Activated CD4-positive, alpha-beta T cell treated with anti-CD3 and anti-CD28 coated beads for 36 hours (primary cell): ENCODE results near the gene KCNN3. TPM values are rescaled to one million over a fixed set of nuclear protein-coding genes. Genes with fewer than 3 reads are reported as not detected.

Source experiments
- ATAC-seq: fragments of 200-7000 bp; cut with Tn5 transposase; one replicate; pipeline ENCODE4 v1.10.0; 2021; ENCODE audit warnings: mild to moderate bottlenecking, moderate library complexity
- CTCF ChIA-PET: fragments of 350-600 bp; sonication (Branson Sonifier 250); formaldehyde crosslinking; loops from one replicate; lab custom pipeline; 2021; ENCODE audit warnings: antibody characterized with exemption; lab: Charles Lee
- POLR2A ChIA-PET: fragments of 350-600 bp; sonication (Branson Sonifier 250); formaldehyde crosslinking; loops from one replicate; lab custom pipeline; 2021; ENCODE audit warnings: antibody characterized with exemption, inconsistent platforms; lab: Charles Lee
- DNase-seq: peaks from one replicate; pipeline ENCODE4 v3.0.0-alpha.2; 2020
- H3K27ac Mint-ChIP-seq: one replicate; pipeline ENCODE4 v1.8.0; 2021; ENCODE audit warnings: mixed read lengths
- H3K27me3 Mint-ChIP-seq: one replicate; pipeline ENCODE4 v1.8.0; 2021; ENCODE audit warnings: mixed read lengths
- H3K36me3 Mint-ChIP-seq: one replicate; pipeline ENCODE4 v1.8.0; 2021; ENCODE audit warnings: low read depth, mixed read lengths
- H3K4me1 Mint-ChIP-seq: one replicate; pipeline ENCODE4 v1.8.0; 2021; ENCODE audit warnings: mixed read lengths
- H3K4me3 Mint-ChIP-seq: one replicate; pipeline ENCODE4 v1.8.0; 2021; ENCODE audit warnings: mild to moderate bottlenecking, moderate library complexity, mixed read lengths
- H3K9me3 Mint-ChIP-seq: one replicate; pipeline ENCODE4 v1.8.0; 2021; ENCODE audit warnings: low read depth, mixed read lengths
- intact Hi-C, 2 experiments: fragments of 100-400 bp; cut with DNase I in 1 of 2; cut with micrococcal nuclease in 1 of 2; formaldehyde crosslinking; loops; one replicate each; pipeline versions ENCODE4 v1.14.2 to v1.15.1; 2022 to 2024; cut with DNase I, micrococcal nuclease
- total RNA-seq, 2 experiments: library from RNA; stranded (reverse); gene quantifications; one replicate each; pipeline ENCODE4 v1.2.3, GENCODE V29; 2021

KCNN3 gene
- total RNA-seq, 2 experiments from 2014 or later = 0.18 to 0.25 TPM

- ATAC-seq (no peak), DNase-seq (no peak)
- intact Hi-C loops = loop anchor here in 1 of 2 experiments (5.0 kb wide), 1 partner anchor 103 kb away; no protein-coding TSS in a partner anchor
- peaks cover 13% of the 10 kb centered on the region for H3K4me1 Mint-ChIP-seq
- ChIA-PET CTCF (interaction anchor here (1.2 to 1.3 kb wide), 3 partner anchors 8 to 14 kb away, joined by 4 to 7 read pairs (median 5); no protein-coding TSS in a partner anchor), POLR2A (no interaction called here)
- no peaks in the 10 kb centered on the region for H3K27me3 Mint-ChIP-seq
- H3K36me3 Mint-ChIP-seq = no peaks in the 10 kb centered on the region
- no peak overlapping the region for H3K27ac Mint-ChIP-seq
- H3K9me3 Mint-ChIP-seq = peaks cover 5% of the 10 kb centered on the region
- no peak overlapping the region for H3K4me3 Mint-ChIP-seq
Observed at GRCh38 chr1:154774175-154774855, 95.8 kb downstream of the KCNN3 start.

GRCh38 chr1:154773551-154773950 lies 96.5 kb downstream of the KCNN3 start:
- Mint-ChIP-seq H3K27ac (no peak overlapping the region), H3K36me3 (no peaks in the 10 kb centered on the region), H3K9me3 (no peaks in the 10 kb centered on the region), H3K4me1 (peaks cover 13% of the 10 kb centered on the region), H3K27me3 (no peaks in the 10 kb centered on the region), H3K4me3 (no peak overlapping the region)
- POLR2A ChIA-PET = no interaction called here
- CTCF ChIA-PET = interaction anchor here (0.7 to 1.2 kb wide), 3 partner anchors 14 to 225 kb away, joined by 3 to 4 read pairs (median 4); no protein-coding TSS in a partner anchor
- ATAC-seq (no peak), DNase-seq (no peak)
- intact Hi-C loops = loop anchor here in 1 of 2 experiments (5.0 kb wide), 1 partner anchor 104 kb away; no protein-coding TSS in a partner anchor

- Mint-ChIP-seq H3K27me3 (no peaks in the 10 kb centered on the region), H3K36me3 (no peaks in the 10 kb centered on the region), H3K27ac (no peak overlapping the region), H3K4me1 (peaks cover 13% of the 10 kb centered on the region), H3K4me3 (no peak overlapping the region), H3K9me3 (no peaks in the 10 kb centered on the region)
- ChIA-PET CTCF (interaction anchor here (0.7 kb wide), 2 partner anchors 103 to 226 kb away, joined by 3 to 4 read pairs; no protein-coding TSS in a partner anchor), POLR2A (no interaction called here)
- intact Hi-C loops = loop anchor here (1.0 to 5.0 kb wide), 2 partner anchors 104 to 105 kb away; no protein-coding TSS in a partner anchor
- peak; percentile 62 for DNase-seq
- peak; percentile 46 for ATAC-seq
Observed at GRCh38 chr1:154772606-154773506, 97.2 kb downstream of the KCNN3 start.

- no peaks in the 10 kb centered on the region for H3K9me3 Mint-ChIP-seq
- ATAC-seq (no peak), DNase-seq (no peak)
- no peak overlapping the region for H3K27ac Mint-ChIP-seq
- H3K4me1 Mint-ChIP-seq = peaks cover 10% of the 10 kb centered on the region
- no peak overlapping the region for H3K4me3 Mint-ChIP-seq
- H3K27me3 Mint-ChIP-seq = no peaks in the 10 kb centered on the region
- intact Hi-C loops = loop anchor here (1.0 to 5.0 kb wide), 2 partner anchors 105 to 106 kb away; no protein-coding TSS in a partner anchor
- ChIA-PET CTCF (interaction anchor here (0.6 kb wide), 1 partner anchor 48 kb away, joined by 3 read pairs; no protein-coding TSS in a partner anchor), POLR2A (no interaction called here)
- no peaks in the 10 kb centered on the region for H3K36me3 Mint-ChIP-seq
Observed at GRCh38 chr1:154772056-154772455, 98.0 kb downstream of the KCNN3 start.

GRCh38 chr1:154770897-154771594 lies 99.0 kb downstream of the KCNN3 start:
- ATAC-seq = no peak
- H3K9me3 Mint-ChIP-seq = no peaks in the 10 kb centered on the region
- DNase-seq = no peak

GRCh38 chr1:154769193-154769895 lies 100.7 kb downstream of the KCNN3 start:
- ChIA-PET POLR2A (no interaction called here), CTCF (interaction anchor here (1.2 to 2.1 kb wide), 3 partner anchors 8 to 109 kb away, joined by 3 to 9 read pairs (median 4); no protein-coding TSS in a partner anchor)
- ATAC-seq (no peak), DNase-seq (no peak)
- Mint-ChIP-seq H3K27me3 (no peaks in the 10 kb centered on the region), H3K4me1 (peaks cover 8% of the 10 kb centered on the region), H3K9me3 (no peaks in the 10 kb centered on the region), H3K27ac (no peak overlapping the region), H3K36me3 (no peaks in the 10 kb centered on the region), H3K4me3 (no peak overlapping the region)
- intact Hi-C loops = no loop called here

More at GRCh38 chr1:154770897-154771594, 99.0 kb downstream of the KCNN3 start:
- peaks cover 8% of the 10 kb centered on the region for H3K4me1 Mint-ChIP-seq
- no peak overlapping the region for H3K4me3 Mint-ChIP-seq
- ChIA-PET CTCF (interaction anchor here (1.2 kb wide), 1 partner anchor 107 kb away, joined by 3 read pairs; no protein-coding TSS in a partner anchor), POLR2A (no interaction called here)
- H3K27ac Mint-ChIP-seq = no peak overlapping the region
- intact Hi-C loops = loop anchor here in 1 of 2 experiments (5.0 kb wide), 1 partner anchor 106 kb away; no protein-coding TSS in a partner anchor
- H3K27me3 Mint-ChIP-seq = no peaks in the 10 kb centered on the region
- no peaks in the 10 kb centered on the region for H3K36me3 Mint-ChIP-seq

GRCh38 chr1:154768456-154769125 lies 101.5 kb downstream of the KCNN3 start:
- Mint-ChIP-seq H3K27me3 (no peaks in the 10 kb centered on the region), H3K9me3 (no peaks in the 10 kb centered on the region), H3K36me3 (no peaks in the 10 kb centered on the region), H3K4me3 (no peak overlapping the region), H3K27ac (no peak overlapping the region), H3K4me1 (peaks cover 8% of the 10 kb centered on the region)
- POLR2A ChIA-PET = no interaction called here
- ATAC-seq (no peak), DNase-seq (no peak)
- intact Hi-C loops = no loop called here
- CTCF ChIA-PET = interaction anchor here (0.6 to 2.1 kb wide), 6 partner anchors 8 to 209 kb away, joined by 3 to 9 read pairs (median 4); no protein-coding TSS in a partner anchor

- DNase-seq = no peak
- intact Hi-C loops = no loop called here
- no peak overlapping the region for H3K27ac Mint-ChIP-seq
- ChIA-PET CTCF (interaction anchor here (0.6 to 1.6 kb wide), 4 partner anchors 11 to 208 kb away, joined by 3 to 4 read pairs (median 4); no protein-coding TSS in a partner anchor), POLR2A (no interaction called here)
- no peaks in the 10 kb centered on the region for H3K27me3 Mint-ChIP-seq
- H3K4me3 Mint-ChIP-seq = no peak overlapping the region
- peaks cover 9% of the 10 kb centered on the region for H3K4me1 Mint-ChIP-seq
- ATAC-seq = no peak
- H3K36me3 Mint-ChIP-seq = no peaks in the 10 kb centered on the region
- no peaks in the 10 kb centered on the region for H3K9me3 Mint-ChIP-seq
Observed at GRCh38 chr1:154767315-154768240, 102.5 kb downstream of the KCNN3 start.

GRCh38 chr1:154765970-154766369 lies 104.1 kb downstream of the KCNN3 start:
- Mint-ChIP-seq H3K36me3 (no peaks in the 10 kb centered on the region), H3K27me3 (no peaks in the 10 kb centered on the region), H3K27ac (no peak overlapping the region), H3K4me3 (no peak overlapping the region), H3K9me3 (no peaks in the 10 kb centered on the region), H3K4me1 (peaks cover 7% of the 10 kb centered on the region)
- ChIA-PET CTCF (interaction anchor here (0.9 to 1.4 kb wide), 3 partner anchors 9 to 102 kb away, joined by 3 to 5 read pairs (median 3); no protein-coding TSS in a partner anchor), POLR2A (no interaction called here)
- intact Hi-C loops = no loop called here
- peak; percentile 68 for ATAC-seq
- DNase-seq = peak; percentile 37
